Measurements from ENCODE around the gene HIPK2.
"Not testable (repeated sequence)": the region's sequence is repeated elsewhere in the genome, so short reads cannot be mapped to it uniquely, and the experiment has no call there.

HIPK2 gene

DNA sequence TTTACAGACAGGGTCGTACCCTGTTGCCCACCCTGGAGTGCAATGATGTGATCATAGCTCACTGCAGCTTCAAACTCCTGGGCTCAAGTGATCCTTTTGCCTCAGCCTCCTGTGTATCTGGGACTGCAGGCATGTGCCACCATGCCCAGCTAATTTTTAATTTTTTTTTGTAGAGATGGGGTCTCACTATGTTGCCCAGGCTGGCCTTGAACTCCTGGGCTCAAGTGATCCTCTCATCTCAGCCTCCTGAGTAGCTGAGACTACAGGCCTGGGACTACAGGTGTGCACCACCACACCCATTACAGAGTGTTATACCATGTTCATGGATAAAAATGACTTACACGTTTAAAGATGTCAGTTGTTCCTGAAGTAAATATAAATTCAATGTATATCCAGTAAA, 166.2 kb downstream of the HIPK2 start:
- not testable (repeated sequence) for DNase-seq

DNA sequence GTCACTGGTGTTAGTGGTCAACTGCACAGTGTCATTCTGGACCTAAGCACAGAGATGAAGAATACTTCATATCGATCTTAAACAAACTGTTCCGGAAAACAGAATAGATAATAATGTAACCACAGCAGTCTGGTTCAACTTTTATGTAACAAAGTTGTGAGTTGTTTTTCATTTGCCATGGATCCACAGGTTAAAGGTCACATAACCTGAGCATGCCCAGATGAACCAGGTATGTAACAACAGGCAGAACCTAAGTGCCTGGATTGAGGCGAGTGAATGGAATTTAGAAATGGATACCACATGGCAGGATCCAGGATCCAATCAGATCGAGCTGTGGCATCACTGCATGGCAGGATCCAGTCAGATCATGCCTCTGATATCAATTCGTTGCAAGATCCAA, 167.2 kb downstream of the HIPK2 start:
- DNase-seq, result no peak

DNA sequence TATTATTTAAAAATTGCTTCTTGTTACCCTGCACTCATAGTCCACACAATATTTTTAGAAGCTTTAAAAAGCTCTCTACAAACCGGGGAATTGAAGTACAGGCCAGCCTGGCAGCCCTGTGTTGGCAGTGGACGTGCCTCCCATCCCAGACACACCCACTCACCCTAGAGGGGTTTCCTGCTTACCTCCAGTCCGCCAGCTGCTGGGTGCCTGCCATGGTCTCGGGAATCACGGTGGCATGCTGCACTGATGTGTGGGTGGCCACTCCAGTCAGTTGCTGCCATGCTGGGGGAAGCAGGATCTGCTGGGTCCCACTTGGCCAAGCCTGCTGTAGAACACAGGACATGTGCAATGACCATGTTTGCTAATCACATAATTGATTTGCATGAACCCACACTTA, 173.9 kb downstream of the HIPK2 start:
- no peak for DNase-seq

DNA sequence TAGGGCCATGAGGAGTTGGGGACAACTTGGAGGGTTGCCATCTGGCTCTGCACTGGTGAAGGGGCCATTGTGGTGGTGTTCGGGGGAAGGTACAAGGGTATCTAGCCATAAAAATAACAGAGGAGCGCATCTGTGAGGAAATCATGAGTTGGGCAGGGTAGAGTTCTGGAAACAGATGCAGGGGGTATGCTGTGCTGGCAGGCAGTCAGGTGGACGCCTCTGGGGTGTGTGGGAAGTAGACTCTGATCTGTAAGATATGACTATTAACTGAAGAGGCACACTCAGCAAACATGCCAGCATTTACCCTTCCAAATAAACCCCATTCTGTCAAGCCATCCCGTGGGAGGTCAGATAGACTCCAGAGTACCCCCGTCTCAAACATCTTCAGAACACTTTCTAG, 174.5 kb downstream of the HIPK2 start:
- no peak for DNase-seq

DNA sequence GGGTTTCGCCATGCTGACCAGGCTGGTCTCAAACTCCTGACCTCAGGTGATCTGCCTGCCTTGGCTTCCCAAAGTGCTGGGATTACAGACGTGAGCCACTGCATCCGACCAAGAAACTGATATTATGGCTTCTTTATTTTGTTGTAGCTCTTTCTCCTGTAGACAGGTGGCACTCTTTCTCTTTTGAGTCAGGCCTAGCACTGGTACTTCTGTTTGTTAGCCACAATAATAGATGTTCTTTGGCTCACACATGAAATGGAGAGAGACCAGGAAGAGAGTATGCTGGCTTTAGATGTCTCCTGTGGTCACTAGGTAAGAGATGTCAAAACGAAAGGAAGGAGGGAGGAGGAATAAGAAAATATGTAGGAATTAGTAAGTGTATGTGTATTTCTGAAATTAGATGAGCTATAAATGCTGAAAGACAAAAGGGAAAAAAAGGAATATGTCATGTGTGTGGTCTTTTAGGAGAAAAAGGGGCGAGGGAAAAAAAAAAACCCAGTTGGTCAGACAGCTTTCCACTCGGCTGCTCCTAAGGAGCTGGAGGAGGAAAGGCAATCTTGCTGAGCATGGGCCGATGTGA, 175.6 kb downstream of the HIPK2 start:
- no peak for DNase-seq

DNA sequence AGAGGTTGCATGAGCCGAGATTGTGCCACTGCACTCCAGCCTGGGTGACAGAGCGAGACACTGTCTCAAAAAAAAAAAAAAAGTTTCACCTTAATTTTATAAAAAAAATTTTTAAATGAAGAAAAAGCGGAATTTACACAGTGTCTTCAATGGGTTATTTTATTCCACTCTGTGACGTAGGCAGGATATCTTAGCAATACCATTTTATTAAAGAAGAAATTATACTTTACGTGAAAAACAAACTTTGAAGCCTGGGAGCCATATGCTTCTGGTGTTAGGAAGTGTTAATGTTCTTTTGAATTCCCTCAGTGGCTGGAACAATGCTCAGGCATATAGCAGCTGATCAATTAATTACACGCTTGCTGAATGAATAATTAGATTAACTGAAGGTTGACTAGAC, 176.6 kb downstream of the HIPK2 start:
- DNase-seq, result no peak

DNA sequence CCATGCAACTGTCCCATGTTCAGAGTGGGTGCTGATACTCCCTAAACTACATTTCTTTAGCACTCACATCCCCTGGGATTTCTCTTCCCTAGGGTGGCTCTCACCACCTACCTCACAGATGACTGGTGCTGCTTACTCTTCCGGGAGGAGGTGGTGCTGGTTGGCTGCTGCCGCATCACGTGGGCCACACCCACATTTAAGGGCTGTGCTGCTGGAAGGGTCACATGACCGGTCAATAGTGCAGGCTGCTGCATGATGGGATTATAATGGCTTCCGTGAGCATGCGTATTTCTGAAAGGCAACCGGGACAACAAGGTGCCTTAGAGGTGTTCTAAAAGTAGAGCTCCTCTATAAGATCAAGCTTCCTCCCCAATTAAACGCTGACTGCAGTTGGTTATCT, 177.5 kb downstream of the HIPK2 start:
- no peak for DNase-seq

DNA sequence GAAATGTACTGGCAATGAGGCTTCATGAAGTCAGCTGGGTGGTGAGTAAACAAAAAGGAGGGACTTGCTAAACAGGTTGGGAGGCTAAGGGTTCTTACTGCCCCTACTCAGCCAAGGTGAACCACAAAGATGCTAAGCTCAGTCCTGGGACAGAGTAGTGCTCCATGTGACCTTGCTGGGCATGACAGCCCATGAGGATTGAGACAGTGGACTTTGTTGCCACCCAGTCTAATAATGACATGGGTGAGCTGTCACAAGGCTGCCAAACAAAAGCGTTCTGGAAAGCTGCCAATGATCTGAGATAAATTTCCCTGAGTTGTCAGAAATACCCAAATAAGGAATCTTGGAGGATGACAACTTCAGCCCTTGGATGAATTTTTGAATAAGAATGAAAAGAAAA, 179.2 kb downstream of the HIPK2 start:
- no peak for DNase-seq

DNA sequence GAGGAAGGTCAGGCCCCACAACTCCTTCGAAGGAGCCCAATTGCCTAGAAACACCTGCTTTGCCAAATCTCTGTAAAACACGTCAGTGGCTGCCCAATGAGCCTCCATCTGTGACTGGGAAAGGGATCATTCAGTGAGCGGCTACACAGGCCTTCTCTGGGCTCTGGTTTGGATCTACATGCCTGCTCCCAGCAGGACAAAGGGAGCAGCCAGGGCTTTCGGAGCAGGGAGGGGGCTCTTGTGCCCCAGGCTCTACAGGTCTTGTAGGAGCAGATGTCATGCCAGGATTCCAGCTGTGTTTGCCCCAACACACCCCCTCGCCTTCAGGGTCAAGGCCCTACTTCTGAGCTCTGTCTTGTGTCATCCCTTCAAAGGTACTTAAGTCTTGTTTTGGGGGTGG, 180.8 kb downstream of the HIPK2 start:
- no peak for DNase-seq

DNA sequence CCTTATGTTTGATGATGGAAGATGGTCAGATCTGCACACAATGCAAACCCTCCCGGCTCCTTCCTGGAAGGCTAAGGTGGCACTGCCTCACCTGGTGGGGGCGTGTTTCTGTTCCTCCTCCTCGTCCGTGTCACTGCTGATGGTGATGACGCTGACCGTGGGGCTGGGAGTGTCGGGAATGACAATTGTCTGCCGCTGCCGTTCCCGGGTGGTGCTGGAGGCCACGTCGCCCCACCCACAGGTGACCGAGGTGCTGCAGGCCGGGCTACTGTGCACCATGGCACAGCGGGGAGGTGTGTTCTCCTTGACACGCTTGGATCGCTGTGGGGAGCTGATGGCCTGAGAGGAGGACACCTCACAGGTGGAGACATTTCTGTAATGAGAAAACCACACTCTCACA, 181.2 kb downstream of the HIPK2 start:
- no peak for DNase-seq

DNA sequence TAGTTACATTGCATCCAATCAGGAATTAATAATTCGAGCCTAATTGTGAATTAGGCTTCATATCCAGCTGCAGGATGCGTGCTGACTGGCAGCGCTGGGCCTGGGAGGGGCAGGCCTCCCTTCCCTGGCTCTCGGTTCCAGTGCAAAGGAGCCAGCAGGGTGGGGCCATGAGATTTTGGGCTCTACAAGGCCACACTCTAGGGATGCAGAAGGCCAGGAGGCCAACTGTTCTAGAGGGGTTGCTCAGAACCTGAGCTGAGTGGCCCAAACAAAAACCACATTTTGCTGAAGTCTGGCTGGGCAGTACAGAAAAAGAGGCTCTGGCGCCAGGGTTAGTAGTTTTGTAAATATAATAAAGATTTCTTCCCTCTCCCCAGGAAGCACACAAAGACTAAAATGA, 182.0 kb downstream of the HIPK2 start:
- DNase-seq, result no peak

DNA sequence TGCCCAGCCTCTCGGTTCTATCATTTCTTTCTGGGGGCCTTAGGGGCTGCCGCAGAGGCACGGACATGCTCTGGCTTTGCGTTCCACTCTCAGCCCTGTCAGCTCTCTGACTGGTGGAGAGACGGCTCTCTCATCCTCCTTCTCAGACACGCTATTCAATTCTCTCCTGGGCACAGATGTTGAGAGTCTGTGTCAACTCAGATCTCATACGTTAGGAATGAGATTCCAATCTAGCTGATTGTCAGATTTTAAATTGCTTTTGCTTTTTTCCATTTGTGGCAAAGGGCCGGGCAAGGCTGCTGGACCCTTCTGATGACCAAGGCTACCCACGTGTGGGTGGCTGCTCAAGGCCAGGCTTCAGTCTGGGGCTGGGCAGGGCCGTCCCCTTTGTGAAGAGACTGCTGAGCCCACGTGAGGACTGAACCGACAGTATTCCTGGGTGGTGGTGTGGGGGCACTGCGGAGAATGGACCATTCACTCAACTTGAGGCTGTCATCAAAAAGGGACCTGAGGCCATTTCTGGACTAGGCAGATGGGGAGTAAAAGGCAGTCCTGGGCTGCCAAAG, 182.8 kb downstream of the HIPK2 start:
- DNase-seq, result no peak

DNA sequence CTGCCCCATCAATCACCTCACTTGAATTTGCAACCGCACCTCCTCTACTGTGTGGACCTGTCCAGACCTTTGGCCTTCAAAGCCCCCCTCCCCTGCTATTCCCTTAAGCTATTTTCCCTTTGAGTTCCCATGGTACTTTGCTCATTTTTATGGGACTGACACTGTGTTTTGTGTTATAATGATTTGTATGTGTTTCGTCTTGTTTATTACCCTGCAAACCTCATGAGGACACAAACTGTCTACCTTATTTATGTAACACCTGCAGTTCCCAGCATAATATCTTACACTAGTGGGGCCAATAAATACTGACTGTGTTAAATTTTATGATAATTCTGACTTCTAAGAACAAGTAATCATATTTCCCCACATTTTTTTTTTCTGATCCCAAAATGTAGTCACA, 183.7 kb downstream of the HIPK2 start:
- no peak for DNase-seq

DNA sequence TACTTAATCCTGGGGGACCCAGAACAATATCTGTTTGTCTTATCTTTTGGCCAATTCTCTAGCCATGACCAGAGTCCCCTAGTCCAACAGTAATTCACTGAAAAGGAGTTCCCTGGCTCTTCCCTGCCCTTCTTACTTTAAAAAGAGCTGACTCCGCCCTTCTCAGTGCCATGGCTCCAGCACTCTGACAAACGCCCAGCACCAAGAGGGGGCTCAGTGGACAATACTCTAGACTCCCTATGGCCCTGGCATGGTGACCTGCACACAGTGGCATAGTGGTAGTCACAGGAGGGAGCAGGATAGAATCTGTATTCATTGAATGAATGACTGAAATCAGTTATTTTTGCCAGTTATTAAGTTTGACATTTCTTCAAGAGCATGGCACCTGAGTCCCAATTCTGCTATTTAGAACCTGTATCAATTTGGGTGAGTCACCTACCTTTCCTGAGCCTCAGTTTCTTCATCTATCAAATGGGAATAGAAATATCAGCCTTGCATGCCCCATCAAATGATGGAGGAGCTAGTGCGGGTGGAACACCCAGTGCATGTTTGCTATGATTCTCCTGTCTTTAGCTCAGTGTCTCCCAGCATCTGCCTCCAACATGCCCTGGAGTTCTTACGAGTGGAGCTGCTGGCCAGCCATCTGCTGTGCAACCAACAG, 184.9 kb downstream of the HIPK2 start:
- DNase-seq, result no peak

DNA sequence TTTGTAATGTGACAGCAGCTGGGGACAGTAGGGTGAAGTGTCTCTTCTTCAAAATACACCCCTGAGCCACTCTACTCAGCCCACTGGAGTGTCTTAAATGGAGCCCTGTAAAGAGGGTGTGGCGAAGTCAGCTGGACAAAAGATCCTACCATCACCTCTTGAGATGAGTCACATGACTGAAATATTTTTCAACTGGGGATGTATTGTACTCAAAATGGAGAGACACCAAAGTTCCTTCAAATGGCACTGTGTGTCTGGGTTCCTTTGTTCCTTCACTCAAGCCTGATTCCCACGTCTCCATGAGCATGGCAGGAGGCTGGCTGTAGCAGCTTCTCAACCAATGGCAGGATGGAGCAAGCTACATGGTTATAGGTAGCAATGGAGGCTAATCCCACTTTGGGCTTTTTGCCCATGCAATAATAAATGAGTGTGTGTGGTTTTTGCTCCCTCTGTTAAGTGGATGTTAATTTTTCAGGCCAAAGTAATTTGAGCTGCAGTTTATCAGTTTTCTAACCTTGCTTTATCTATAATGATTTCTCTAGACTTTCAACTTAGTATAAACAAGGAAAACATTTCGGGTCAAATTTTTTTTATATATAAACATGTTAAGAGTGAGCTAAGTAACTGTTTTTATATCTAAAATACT, 186.1 kb downstream of the HIPK2 start:
- no peak for DNase-seq

DNA sequence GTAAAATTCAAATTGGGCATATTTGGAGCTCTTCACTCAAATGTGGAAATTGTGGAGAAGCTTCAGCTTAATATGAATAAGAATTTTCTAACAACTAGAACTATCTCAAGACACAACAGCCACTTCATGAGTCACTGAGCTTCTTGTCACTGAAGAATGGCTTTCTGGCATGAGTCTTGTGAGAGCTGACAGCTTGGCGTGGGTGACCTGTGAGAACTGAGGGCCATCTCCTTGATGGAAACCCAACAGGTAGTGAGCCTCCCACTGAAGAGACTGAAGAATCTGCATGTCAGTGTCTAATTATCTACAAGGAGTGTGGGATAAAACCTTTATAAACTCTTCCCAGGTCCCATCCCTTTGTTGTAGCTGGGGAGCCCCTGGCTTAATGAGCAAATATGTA, 188.3 kb downstream of the HIPK2 start:
- no peak for DNase-seq

DNA sequence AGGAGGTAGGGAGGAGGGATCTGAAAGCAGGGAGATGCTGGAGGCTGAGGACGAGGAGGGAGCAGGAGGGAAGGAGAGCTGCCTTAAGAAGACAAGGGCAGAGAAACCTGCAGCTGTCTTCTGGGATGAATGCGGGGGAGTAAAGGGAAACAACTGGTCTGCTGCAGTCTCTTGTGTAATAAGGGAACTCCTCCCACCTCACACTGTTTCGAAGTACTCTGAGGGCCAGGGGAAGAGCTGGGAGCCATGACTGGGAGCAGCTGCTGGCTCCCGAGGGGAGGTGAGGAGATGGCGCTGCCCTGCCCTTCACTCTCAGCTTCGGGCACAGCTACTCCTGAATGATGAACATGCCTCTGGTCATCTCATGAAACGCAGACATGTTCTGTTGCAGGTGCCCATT, 189.2 kb downstream of the HIPK2 start:
- DNase-seq, result no peak

DNA sequence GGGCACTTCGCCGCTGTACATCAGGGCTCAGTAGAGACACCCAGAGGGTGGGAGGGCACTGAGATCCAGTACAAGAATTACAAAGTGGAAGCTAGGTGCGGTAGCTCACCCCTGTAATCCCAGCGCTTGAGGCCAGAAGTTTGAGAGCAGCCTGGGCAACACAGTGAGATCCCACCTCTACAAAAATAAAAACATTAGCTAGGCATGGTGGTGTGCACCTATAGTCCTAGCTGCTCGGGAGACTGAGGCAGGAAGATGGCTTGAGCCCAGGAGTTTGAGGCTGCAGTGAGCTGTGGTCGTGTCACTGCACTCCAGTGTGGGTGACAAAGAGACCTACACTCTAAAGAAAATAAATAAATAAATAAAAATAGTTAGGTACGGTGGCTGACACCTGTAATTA, 190.3 kb downstream of the HIPK2 start:
- DNase-seq, result no peak

DNA sequence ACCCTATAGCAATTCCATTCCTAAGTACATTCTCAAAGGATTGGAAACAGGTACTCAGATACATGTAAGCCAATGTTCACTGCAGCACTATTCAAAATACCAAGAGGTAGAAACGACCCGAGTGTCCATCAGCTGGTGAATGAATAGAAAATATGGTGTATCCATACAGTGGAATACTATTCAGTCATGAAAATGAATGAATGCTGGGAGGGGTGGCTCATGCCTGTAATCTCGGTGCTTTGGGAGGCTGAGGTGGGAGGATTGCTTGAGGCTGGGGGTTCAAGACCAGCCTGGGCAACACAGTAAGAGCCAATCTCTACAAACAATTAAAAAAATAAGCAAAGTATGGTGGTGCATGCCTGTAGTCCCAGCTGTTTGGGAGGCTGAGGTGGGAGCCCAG, 191.5 kb downstream of the HIPK2 start:
- DNase-seq, result no peak

DNA sequence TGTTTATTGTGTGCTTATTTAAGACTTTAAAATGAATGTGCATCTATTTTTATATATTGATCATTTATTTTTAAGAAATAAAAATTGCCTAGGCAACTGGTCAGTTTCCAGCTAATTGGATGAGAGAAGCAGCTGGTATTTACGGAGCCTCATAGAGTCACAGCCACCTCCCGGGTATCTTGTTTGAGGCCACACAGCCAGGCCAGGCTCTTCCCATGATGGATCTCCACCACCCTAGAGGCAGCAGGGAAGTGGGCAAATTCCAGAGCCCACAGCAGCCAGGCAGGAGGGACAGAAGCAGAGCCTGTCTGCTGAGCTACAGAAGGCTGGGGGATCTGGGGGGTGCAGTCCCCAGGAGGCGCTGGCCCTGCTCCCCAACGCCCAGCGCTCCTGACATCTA, 192.8 kb downstream of the HIPK2 start:
- DNase-seq, result no peak

DNA sequence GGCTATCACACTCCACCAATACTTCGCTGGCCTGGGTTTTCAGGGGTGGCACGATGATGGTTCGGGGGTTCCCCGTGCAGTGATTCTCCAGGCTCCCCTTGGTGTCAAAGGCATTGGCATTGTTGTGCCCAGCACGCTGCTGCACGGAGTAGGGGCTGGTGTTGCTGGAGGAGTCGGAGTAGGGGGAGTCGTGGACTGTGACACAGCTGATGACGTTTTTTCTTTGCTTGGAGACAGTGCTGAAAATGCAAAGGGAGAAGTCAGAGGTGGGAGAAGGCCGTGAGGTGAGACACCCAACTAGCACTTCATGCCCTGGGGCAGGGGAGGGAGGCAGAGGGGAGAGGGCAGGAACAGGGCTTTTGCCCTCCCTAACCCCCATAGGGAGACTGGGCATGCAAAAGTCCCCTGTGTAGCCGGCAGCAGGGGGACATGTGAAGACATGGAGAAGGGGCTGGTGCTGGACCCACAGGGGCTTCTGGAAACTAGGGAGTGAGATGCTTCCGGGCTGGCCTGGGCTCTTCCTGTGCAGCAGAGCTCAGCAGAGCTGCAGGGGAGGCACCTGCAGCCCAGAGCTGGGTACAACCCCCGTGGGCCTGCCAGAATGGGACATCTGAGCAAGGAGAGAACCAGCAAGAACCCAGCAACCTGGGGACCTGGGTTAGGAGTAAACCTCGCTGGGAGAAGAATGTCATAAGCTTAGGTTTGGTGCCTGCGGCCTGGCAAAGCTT, 193.8 kb downstream of the HIPK2 start:
- DNase-seq, result no peak

DNA sequence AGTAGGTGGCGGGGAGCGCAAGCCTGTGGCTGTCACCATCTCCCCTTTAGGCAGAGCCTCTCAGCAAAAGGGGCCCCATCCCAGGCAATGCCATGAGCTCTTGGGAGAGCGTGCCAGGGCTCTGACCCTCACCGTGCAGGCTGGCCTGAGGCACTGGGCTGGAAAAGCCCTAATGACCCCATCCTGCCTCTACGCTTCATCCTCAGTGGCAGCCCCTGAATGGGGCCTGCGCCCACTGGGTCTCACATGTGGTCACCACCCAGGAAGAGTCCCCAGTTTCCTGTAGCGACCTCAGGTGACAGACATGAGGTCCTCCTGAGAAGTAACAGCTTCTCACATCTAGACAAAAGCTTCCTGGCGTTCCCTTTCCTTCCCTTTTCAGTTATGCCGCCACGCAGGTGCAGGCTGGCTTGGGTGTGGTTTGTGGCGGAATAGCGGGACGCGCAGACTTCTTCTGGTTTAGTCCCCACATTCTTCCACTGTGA, 195.1 kb downstream of the HIPK2 start:
- no peak for DNase-seq

DNA sequence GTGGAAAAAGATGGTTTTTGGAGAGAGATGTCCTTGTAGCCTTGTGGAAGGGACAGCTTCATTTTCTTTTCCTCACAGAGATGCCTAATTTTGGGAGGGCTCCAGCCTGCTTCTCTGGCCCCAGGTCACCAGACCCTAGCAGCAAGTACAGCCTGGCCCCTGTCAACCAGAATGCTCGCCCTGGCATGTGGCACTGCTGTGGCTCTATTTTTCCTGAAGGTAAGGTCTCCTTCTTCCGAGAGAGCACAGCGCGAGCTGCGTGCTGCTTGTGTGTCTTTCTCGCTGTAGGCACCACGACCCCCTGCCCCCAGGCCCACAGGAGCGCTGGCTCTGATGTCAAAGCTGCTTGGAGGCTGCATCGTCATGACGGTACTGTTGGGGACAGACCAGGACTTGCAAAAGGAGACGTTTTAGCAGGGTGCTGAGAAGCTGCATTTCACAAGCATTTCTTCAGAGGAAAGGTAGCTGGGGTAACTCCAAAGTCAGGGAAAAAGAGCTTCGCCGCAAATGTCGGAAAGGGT, 195.6 kb downstream of the HIPK2 start:
- no peak for DNase-seq

Measured in GDM1 (cell line).